CD14-positive monocyte (primary cell): Measurements from ENCODE around the gene PLD6. TPM values are rescaled to one million over a fixed set of nuclear protein-coding genes. Genes with fewer than 3 reads are reported as not detected.
A peak's percentile ranks its signal among the peaks of the same experiment; 100 is the strongest.

Source experiments
- DNase-seq, 3 donors: peaks; one replicate each; pipeline ENCODE4 v3.0.0-alpha.2; 2011 to 2022
- H2AFZ ChIP-seq: 2 replicates; pipeline ENCODE4 v1.6.0; 2012; ENCODE audit warnings: mild to moderate bottlenecking, low read depth, low read length, inconsistent platforms; ENCODE audit not compliant: insufficient read depth, poor library complexity, severe bottlenecking
- H3K27ac ChIP-seq, 2 donors: 1 replicate in 1 of 2; 2 replicates in 1 of 2; pipeline ENCODE4 v1.5.1; 2012 to 2013; ENCODE audit warnings: low read length in 2 of 2, control low read depth in 1 of 2, inconsistent platforms in 1 of 2, low read depth in 1 of 2, mild to moderate bottlenecking in 1 of 2
- H3K27me3 ChIP-seq, 2 donors: one replicate each; pipeline versions ENCODE4 v1.6.0 to v1.6.1; 2011 to 2013; ENCODE audit warnings: low read length in 2 of 2; ENCODE audit not compliant: control insufficient read depth in 2 of 2, insufficient read depth in 2 of 2
- H3K36me3 ChIP-seq, 2 donors: replicated peaks in 1 of 2; 1 replicate in 1 of 2; 2 replicates in 1 of 2; pipeline versions ENCODE4 v1.5.1 to v1.6.1; 2012 to 2013; ENCODE audit warnings: low read length in 2 of 2, control low read depth in 1 of 2, inconsistent platforms in 1 of 2, mild to moderate bottlenecking in 1 of 2; ENCODE audit not compliant: insufficient read depth in 2 of 2, control insufficient read depth in 1 of 2
- H3K4me1 ChIP-seq, 2 donors: 1 replicate in 1 of 2; 2 replicates in 1 of 2; pipeline versions ENCODE4 v1.5.1 to v1.6.1; 2012 to 2013; ENCODE audit warnings: low read length in 2 of 2, control low read depth in 1 of 2, inconsistent platforms in 1 of 2, mild to moderate bottlenecking in 1 of 2, moderate library complexity in 1 of 2; ENCODE audit not compliant: insufficient read depth in 2 of 2, control insufficient read depth in 1 of 2
- H3K4me2 ChIP-seq: replicated peaks from 2 replicates; pipeline ENCODE3; 2012; ENCODE audit warnings: low read length, moderate library complexity, mild to moderate bottlenecking; ENCODE audit not compliant: poor library complexity, severe bottlenecking; ENCODE audit errors: extremely low read depth
- H3K4me3 ChIP-seq, 3 experiments: fragments of 200-600 bp in 1 of 3; sonication (generic) in 1 of 3; replicated peaks in 1 of 3; 1 replicate in 2 of 3; 2 replicates in 1 of 3; pipeline ENCODE4 v1.5.1; 2011 to 2013; ENCODE audit warnings: low read length in 3 of 3, mild to moderate bottlenecking in 3 of 3, control low read depth in 2 of 3, low read depth in 2 of 3, inconsistent platforms in 1 of 3, moderate library complexity in 1 of 3
- H3K79me2 ChIP-seq: 2 replicates; pipeline ENCODE4 v1.6.0; 2012; ENCODE audit warnings: mild to moderate bottlenecking, control low read depth, inconsistent platforms, low read length, moderate library complexity; ENCODE audit not compliant: insufficient read depth
- H3K9ac ChIP-seq: 2 replicates; pipeline ENCODE4 v1.6.0; 2017; ENCODE audit warnings: low read length, mild to moderate bottlenecking; ENCODE audit not compliant: insufficient read depth, poor library complexity, severe bottlenecking
- H3K9me3 ChIP-seq, 2 donors: replicated peaks in 1 of 2; 1 replicate in 1 of 2; 2 replicates in 1 of 2; pipeline versions ENCODE4 v1.5.1 to v1.6.1; 2012 to 2013; ENCODE audit warnings: low read length in 2 of 2, control low read depth in 1 of 2; ENCODE audit not compliant: control insufficient read depth in 1 of 2, insufficient read depth in 1 of 2
- H4K20me1 ChIP-seq: 2 replicates; pipeline ENCODE4 v1.6.0; 2012; ENCODE audit warnings: mild to moderate bottlenecking, low read length, control low read depth, moderate library complexity; ENCODE audit not compliant: insufficient read depth
- H3K27ac Mint-ChIP-seq, 7 donors: one replicate each; pipeline ENCODE4 v1.8.0; 2020; ENCODE audit warnings: mild to moderate bottlenecking in 7 of 7, mixed read lengths in 7 of 7, moderate library complexity in 6 of 7, inconsistent platforms in 2 of 7
- H3K27me3 Mint-ChIP-seq, 3 donors: one replicate each; pipeline ENCODE4 v1.8.0; 2021 to 2022; ENCODE audit warnings: low read depth in 3 of 3, mild to moderate bottlenecking in 3 of 3, mixed read lengths in 3 of 3, moderate library complexity in 3 of 3, inconsistent platforms in 1 of 3
- H3K36me3 Mint-ChIP-seq, 2 donors: one replicate each; pipeline ENCODE4 v1.8.0; 2020; ENCODE audit warnings: mixed read lengths in 2 of 2, inconsistent platforms in 1 of 2, mild to moderate bottlenecking in 1 of 2
- H3K4me1 Mint-ChIP-seq: one replicate; pipeline ENCODE4 v1.8.0; 2020; ENCODE audit warnings: mild to moderate bottlenecking, mixed read lengths
- H3K4me3 Mint-ChIP-seq, 2 donors: one replicate each; pipeline ENCODE4 v1.8.0; 2020; ENCODE audit warnings: mild to moderate bottlenecking in 2 of 2, mixed read lengths in 2 of 2, moderate library complexity in 1 of 2
- H3K9me3 Mint-ChIP-seq, 7 donors: one replicate each; pipeline ENCODE4 v1.8.0; 2020 to 2022; ENCODE audit warnings: mixed read lengths in 7 of 7, mild to moderate bottlenecking in 6 of 7, moderate library complexity in 6 of 7, inconsistent platforms in 2 of 7
- CTCF ChIP-seq: fragments of 200-600 bp; IDR thresholded peaks from one replicate; pipeline ENCODE4 v1.8.0; 2022; ENCODE audit warnings: antibody characterized with exemption, mild to moderate bottlenecking
- WGBS: methylation state at CpG from one replicate; pipeline ENCODE4 v1.1.5; 2013; ENCODE audit warnings: missing lambda C conversion rate; ENCODE audit not compliant: insufficient coverage; 5-methylcytosine and 5-hydroxymethylcytosine counted together
- intact Hi-C, 2 donors: fragments of 100-400 bp; cut with micrococcal nuclease; formaldehyde crosslinking; loops; one replicate each; pipeline versions ENCODE4 v1.15.0 to v1.15.1; 2023
- polyA plus RNA-seq, 3 donors: library from polyadenylated mRNA; depleted of rRNA in 1 of 3; unstranded in 2 of 3; stranded (reverse) in 1 of 3; fragments of 300-500 nt in 2 of 3; fragments of >200 nt in 1 of 3; fragmentation: Illumina TruSeq in 2 of 3; gene quantifications; 1 replicate in 2 of 3; 2 replicates in 1 of 3; pipeline ENCODE4 v1.2.3, GENCODE V29; 2012 to 2021

PLD6 gene
- polyA plus RNA-seq, 3 donors = 0.16 to 0.76 (median 0.50) TPM

GRCh38 chr17:17243163-17243562 is 37.0 kb upstream of the PLD6 start:
- 96% methylated on average over 3 of the region's 6 CpGs for WGBS
- DNase-seq = no peak
- Histone ChIP-seq H4K20me1 (no peaks in the 10 kb centered on the region), H3K36me3 (peaks cover 24 to 30% of the 10 kb centered on the region in 2 donors), H3K4me2 (no peak overlapping the region), H3K79me2 (no peaks in the 10 kb centered on the region), H3K4me3 (no peak overlapping the region), H3K4me1 (peaks cover 2 to 4% of the 10 kb centered on the region in 2 donors), H3K27ac (no peak overlapping the region), H3K9me3 (no peaks in the 10 kb centered on the region), H3K27me3 (no peaks in the 10 kb centered on the region), H2AFZ (no peak overlapping the region), H3K9ac (no peak overlapping the region)
- H3K36me3 Mint-ChIP-seq = peaks cover 22 to 29% of the 10 kb centered on the region in 2 donors
- TF ChIP-seq CTCF = no peak
- H3K27ac Mint-ChIP-seq = peak overlapping the region in 2 of 7 donors; percentile 58 to 72
- H3K4me1 Mint-ChIP-seq = peaks cover 5% of the 10 kb centered on the region
- peaks cover 0 to 5% (median 4%) of the 10 kb centered on the region in 3 donors for H3K27me3 Mint-ChIP-seq
- no peak overlapping the region for H3K4me3 Mint-ChIP-seq
- intact Hi-C loops = no loop called here
- no peaks in the 10 kb centered on the region for H3K9me3 Mint-ChIP-seq

GRCh38 chr17:17242246-17242645 is 36.1 kb upstream of the PLD6 start:
- Histone ChIP-seq H3K79me2 (no peaks in the 10 kb centered on the region), H3K4me1 (peaks cover 6 to 9% of the 10 kb centered on the region in 2 donors), H3K27me3 (no peaks in the 10 kb centered on the region), H3K4me2 (no peak overlapping the region), H3K9ac (no peak overlapping the region), H4K20me1 (no peaks in the 10 kb centered on the region), H3K27ac (no peak overlapping the region), H2AFZ (no peak overlapping the region), H3K36me3 (peaks cover 15 to 21% of the 10 kb centered on the region in 2 donors), H3K4me3 (no peak overlapping the region), H3K9me3 (no peaks in the 10 kb centered on the region)
- peaks cover 10% of the 10 kb centered on the region for H3K4me1 Mint-ChIP-seq
- no peak for DNase-seq
- peaks cover 13 to 19% of the 10 kb centered on the region in 2 donors for H3K36me3 Mint-ChIP-seq
- no peak for TF ChIP-seq CTCF
- no peak overlapping the region for H3K4me3 Mint-ChIP-seq
- no peak overlapping the region for H3K27ac Mint-ChIP-seq
- intact Hi-C loops = no loop called here
- WGBS = 97% methylated on average over 6 of the region's 7 CpGs
- H3K9me3 Mint-ChIP-seq = no peaks in the 10 kb centered on the region
- peaks cover 0 to 5% (median 4%) of the 10 kb centered on the region in 3 donors for H3K27me3 Mint-ChIP-seq
